Cerebellar cortex (tissue), 1 donor: ENCODE results near the gene ANKHD1.
"Not testable (repeated sequence)": the region's sequence is repeated elsewhere in the genome, so short reads cannot be mapped to it uniquely, and the experiment has no call there.

Source experiments
- DNase-seq: peaks from one replicate; pipeline ENCODE4 v3.0.0-alpha.2; 2015; ENCODE audit warnings: low spot score

ANKHD1 gene

GRCh38 chr5:140565024-140565779 is 163.6 kb downstream of the ANKHD1 start:
- no peak for DNase-seq

GRCh38 chr5:140565780-140566095 is 164.1 kb downstream of the ANKHD1 start:
- DNase-seq = no peak

DNA sequence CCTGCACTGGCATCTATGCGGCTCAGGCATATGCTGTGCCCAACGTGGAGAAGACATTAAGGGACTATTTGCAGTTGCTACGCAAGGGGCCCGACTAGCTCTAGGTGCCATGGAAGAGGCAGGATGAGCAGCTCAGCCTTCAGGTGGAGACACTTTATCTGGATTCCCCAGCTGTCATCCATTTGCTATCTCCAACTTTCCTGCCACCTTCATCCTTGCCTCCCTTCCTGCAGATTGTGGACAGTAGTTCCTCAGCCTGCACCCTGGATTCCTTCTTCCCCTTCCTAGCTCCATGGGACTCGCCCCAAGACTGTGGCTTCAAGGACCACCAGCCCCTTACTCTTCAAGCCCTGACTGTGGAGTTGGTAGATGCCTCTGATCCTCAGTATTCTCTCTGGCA is 165.0 kb downstream of the ANKHD1 start:
- no peak for DNase-seq

- DNase-seq = no peak
These were observed 165.6 kb downstream of the ANKHD1 start for GRCh38 chr5:140567136-140567818.

- no peak for DNase-seq
These were observed 166.2 kb downstream of the ANKHD1 start for GRCh38 chr5:140567871-140568270.

DNA sequence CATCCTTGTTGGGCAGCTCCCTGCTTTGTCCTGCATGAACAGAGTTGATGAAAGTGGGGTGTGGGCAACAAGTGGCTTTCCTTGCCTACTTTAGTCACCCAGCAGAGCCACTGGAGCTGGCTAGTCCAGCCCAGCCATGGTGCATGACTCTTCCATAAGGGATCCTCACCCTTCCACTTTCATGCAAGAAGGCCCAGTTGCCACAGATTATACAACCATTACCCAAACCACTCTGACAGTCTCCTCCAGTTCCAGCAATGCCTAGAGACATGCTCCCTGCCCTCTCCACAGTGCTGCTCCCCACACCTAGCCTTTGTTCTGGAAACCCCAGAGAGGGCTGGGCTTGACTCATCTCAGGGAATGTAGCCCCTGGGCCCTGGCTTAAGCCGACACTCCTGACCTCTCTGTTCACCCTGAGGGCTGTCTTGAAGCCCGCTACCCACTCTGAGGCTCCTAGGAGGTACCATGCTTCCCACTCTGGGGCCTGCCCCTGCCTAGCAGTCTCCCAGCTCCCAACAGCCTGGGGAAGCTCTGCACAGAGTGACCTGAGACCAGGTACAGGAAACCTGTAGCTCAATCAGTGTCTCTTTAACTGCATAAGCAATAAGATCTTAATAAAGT is 166.9 kb downstream of the ANKHD1 start:
- no peak for DNase-seq

DNA sequence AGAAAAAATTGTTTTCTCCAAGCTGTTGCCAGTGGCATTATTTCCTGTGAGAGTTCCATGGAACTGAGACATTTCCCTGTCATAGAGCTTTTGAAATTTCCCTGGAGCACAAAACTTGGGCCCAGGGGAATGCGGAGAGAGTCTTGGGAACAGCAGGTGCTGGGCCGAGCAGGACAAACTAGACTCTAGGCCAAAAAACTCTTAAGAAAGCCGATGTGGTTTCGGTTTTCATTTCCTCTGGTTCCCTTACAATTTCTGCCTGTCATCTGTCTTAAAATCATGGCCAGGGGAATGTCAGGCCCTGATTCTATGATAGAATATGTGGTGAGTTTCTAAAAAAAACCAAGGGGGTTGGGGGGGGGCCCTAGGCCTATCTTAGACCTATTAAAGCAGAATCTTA is 167.6 kb downstream of the ANKHD1 start:
- no peak for DNase-seq

DNA sequence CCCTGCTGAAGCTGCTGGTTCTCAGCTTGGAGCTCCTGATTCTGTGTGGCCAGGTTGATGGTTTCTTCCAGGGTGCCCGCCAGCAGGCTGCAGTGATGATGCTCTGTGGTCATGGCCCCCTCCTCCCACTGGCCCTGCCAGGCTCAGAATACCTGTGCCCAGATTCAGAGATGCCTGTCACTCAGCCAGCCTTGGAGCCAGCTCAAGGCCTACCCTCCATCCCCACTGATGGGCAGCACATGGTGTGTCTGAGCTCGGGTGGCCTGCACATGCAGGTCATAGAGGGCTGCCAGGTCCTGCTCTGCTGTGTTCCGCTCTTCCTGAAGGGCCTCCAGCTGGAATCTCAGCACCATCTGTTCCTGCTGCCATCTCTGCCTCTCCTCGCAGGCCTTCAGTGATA is 168.4 kb downstream of the ANKHD1 start:
- peak; percentile 93 for DNase-seq

- DNase-seq = no peak
These were observed 168.9 kb downstream of the ANKHD1 start for GRCh38 chr5:140570488-140570887.

DNA sequence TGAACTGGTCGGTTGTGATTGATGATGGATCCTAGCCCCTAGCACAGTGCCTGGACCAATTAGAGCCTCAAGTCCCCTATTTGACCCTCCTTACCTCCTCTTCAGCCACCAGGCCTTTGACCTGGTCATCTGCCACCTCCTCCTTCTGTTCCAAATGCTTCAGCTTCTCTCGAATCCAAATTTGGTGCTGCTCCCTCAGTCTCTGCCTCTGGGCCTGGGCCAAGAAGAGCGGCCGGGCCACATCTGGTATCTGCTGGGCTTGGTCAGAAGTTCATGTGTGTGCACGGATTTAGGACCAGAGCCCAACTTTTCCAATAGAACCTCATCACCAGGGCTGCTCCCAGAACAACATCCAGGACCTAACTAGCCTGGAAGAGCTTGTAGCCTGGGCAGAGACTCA is 169.5 kb downstream of the ANKHD1 start:
- DNase-seq = no peak

GRCh38 chr5:140573683-140574082 is 172.1 kb downstream of the ANKHD1 start:
- no peak for DNase-seq

GRCh38 chr5:140574165-140574564 is 172.5 kb downstream of the ANKHD1 start:
- no peak for DNase-seq

DNA sequence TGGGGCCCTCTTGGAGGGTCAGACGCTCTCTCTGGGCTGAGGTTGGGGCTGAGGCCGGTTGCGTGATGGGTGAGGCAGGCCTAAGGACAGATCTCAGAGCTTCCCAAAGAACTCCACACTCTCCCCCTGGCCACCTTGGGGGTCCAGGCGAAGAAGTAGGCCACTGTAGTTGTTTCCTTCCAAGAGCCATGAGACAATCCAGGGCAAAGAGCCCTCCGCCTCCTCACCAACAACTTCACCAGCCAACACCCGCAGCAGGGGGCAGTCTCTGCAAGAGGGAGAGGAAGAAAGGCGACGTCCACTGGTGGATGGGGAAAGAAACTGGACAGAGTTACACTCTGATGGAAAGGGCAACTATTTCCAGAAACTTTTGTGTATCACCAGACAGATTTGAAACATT is 173.7 kb downstream of the ANKHD1 start:
- DNase-seq = no peak

DNA sequence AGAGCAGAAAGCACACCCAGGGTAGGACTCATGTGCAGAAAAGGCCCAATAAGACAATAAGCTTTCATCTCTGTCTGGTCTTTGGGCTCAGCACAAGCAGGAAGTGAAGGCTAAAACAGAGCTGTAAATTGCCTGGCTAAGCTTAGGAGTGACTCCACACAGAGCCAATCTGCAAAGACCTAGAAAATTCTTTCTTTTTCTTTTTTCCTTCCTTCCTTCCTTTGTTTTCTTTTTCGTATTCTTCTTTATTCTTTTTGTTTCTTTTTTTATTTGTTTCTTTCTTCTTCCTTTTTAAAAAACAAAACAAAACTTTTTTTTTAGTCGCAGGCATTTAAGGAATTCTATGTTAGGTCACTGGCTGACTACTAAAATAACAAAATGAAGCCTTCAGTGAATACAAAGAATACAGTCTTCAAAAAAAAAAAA is 175.2 kb downstream of the ANKHD1 start:
- DNase-seq = no peak

DNA sequence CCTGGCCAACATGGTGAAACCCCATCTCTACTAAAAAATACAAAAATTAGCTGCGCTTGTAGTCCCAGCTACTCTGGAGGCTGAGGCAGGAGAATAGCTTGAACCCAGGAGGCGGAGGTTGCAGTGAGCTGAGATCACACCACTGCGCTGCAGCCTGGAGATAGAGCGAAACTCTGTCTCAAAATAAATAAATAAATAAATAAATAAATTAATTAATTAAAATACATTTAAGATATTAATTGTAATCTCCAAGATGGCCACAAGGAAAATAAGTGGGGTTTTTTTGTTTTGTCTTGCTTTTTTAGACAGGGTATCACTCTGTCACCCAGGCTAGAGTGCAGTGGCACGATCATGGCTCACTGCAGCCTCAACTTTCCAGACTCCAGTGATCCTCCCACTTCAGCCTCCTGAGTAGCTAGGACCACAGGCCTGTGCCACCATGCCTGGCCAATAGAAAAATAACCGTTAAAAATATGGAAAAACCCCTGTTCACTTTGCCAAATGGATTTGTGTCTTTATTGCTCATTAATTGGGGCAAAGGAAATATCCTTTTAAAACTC is 177.6 kb downstream of the ANKHD1 start:
- DNase-seq = not testable (repeated sequence)

DNA sequence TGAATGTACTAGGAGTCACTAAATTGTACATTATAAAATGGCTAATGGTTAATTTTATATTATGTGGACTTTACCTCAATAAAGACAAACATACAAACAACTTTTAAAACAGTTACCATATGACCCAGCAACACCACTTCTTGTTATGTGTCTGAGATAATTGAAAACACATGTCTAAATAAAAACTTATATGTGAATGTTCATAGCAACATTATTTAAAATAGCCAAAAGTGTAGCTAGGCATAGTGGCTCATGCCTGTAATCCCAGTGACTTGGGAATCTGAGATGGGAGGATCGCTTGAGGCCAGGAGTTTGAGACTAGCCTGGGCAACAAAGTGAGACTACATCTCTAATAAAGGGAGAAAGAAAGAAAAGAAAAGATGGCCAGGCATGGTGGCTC is 185.9 kb downstream of the ANKHD1 start:
- no peak for DNase-seq

DNA sequence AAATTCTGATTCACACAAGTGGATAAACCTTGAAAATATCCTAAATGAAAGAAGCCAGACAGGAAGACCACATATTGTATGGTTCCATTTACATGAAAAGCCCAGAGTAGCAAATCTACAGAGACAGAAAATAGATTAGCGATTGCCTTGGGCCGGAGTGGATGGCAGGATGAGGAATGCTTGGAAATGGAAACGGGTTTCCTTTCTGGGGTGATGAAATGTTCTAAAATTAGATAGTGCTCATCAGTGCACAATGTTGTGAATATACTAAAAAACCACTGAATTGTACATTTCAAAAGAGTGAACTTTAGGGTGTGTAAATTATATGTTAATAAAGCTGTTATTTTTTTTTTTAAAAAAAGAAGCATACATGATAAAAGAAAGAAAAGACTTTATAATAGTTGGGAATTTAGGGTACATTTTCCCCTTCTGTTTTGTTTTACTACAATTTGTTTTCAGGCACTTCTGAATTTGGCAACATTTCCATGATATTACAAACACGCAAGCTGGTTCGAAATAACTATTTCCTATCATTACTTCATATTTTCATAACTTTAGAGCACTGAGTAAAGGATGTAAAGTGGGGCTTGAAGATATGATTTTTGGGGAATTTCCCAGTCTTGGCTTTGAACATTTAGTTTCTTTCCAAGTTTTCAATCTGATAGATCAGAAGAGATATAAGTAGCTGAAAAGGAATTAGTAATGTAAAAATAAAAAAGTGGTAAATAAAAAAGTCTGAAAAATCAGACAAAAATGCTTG is 186.9 kb downstream of the ANKHD1 start:
- DNase-seq = no peak
